K562 (cell line): ENCODE results near the gene KRTAP5-6. TPM values are rescaled to one million over a fixed set of nuclear protein-coding genes. Genes with fewer than 3 reads are reported as not detected.

ENCODE experiments used
- ATAC-seq: fragments of 200-7000 bp; cut with Tn5 transposase; 3 replicates; pipeline ENCODE4 v1.9.1; 2020; ENCODE audit warnings: moderate library complexity
- BruUV-seq: library from RNA; stranded (reverse); fragments of 400-500 nt; replicated peaks from 2 replicates; lab custom pipeline; 2021; lab: Mats Ljungman, UMichigan
- CTCF ChIA-PET: fragments of 300-600 bp; formaldehyde crosslinking; extraction: SDS; loops from one replicate; lab custom pipeline; 2021; ENCODE audit warnings: low intra/inter-chr PET ratio; lab: Yijun Ruan, JAX
- POLR2A ChIA-PET: fragments of 300-600, 350-650 bp; sonication (Branson Sonifier 250); formaldehyde crosslinking; extraction: SDS; loops from one replicate; lab custom pipeline; 2021; ENCODE audit warnings: antibody characterized with exemption, inconsistent platforms; lab: Yijun Ruan, JAX
- DNase-seq, 4 experiments: peaks; one replicate each; pipeline versions ENCODE4 v3.0.0 to v3.0.0-alpha.2; 2011 to 2018; ENCODE audit warnings: low spot score in 3 of 4, mixed read lengths in 3 of 4; ENCODE audit errors: extremely low read depth in 1 of 4
- FAIRE-seq: peaks from 2 replicates; lab custom pipeline; 2011; peaks lifted over from hg19 to GRCh38; lab: Jason Lieb, UNC
- H2AFZ ChIP-seq: 2 replicates; pipeline ENCODE4 v1.6.0; 2011; ENCODE audit warnings: low read depth, low read length, control low read depth, inconsistent platforms
- H3K27ac ChIP-seq: fragments of 200-600 bp; 3 replicates; pipeline ENCODE4 v1.8.0; 2011; ENCODE audit warnings: low read depth, mild to moderate bottlenecking, control low read depth, inconsistent platforms, low read length, moderate library complexity, mixed read lengths; ENCODE audit errors: extremely low read depth
- H3K27me3 ChIP-seq, 2 experiments: fragments of 300-600 bp in 1 of 2; 2 replicates in 1 of 2; 3 replicates in 1 of 2; pipeline versions ENCODE4 v1.6.0 to v1.8.0; 2011; ENCODE audit warnings: inconsistent platforms in 2 of 2, low read length in 2 of 2, mild to moderate bottlenecking in 1 of 2, mixed read lengths in 1 of 2, moderate library complexity in 1 of 2; ENCODE audit not compliant: control insufficient read depth in 2 of 2, insufficient read depth in 2 of 2
- H3K36me3 ChIP-seq: fragments of 300-600 bp; 3 replicates; pipeline ENCODE4 v1.8.0; 2011; ENCODE audit warnings: mild to moderate bottlenecking, low read length, inconsistent platforms; ENCODE audit not compliant: control insufficient read depth, insufficient read depth
- H3K4me1 ChIP-seq, 2 experiments: fragments of 200-600 bp in 1 of 2; replicated peaks in 1 of 2; 2 replicates in 1 of 2; 3 replicates in 1 of 2; pipeline versions ENCODE4 v1.5.1 to v1.8.0; 2011; ENCODE audit warnings: inconsistent platforms in 2 of 2, low read length in 2 of 2, mild to moderate bottlenecking in 1 of 2, mixed read lengths in 1 of 2, moderate library complexity in 1 of 2; ENCODE audit not compliant: control insufficient read depth in 2 of 2, insufficient read depth in 2 of 2
- H3K4me2 ChIP-seq: 2 replicates; pipeline ENCODE4 v1.6.1; 2011; ENCODE audit warnings: low read length, control low read depth, inconsistent platforms, mixed read lengths; ENCODE audit not compliant: insufficient read depth
- H3K4me3 ChIP-seq: fragments of 200-600 bp; sonication (generic), shearing (Covaris generic); 2 replicates; pipeline ENCODE4 v1.5.1; 2016; ENCODE audit warnings: control low read depth, inconsistent platforms
- H3K79me2 ChIP-seq: fragments of 200-600 bp; 3 replicates; pipeline ENCODE4 v1.8.0; 2011; ENCODE audit warnings: low read length, inconsistent platforms; ENCODE audit not compliant: control insufficient read depth, insufficient read depth
- H3K9ac ChIP-seq, 2 experiments: 2 replicates each; pipeline versions ENCODE4 v1.6.0 to v1.6.1; 2011; ENCODE audit warnings: low read depth in 2 of 2, low read length in 2 of 2, control low read depth in 1 of 2, inconsistent platforms in 1 of 2, mild to moderate bottlenecking in 1 of 2, mixed read lengths in 1 of 2; ENCODE audit not compliant: insufficient read depth in 1 of 2
- H3K9me1 ChIP-seq: one replicate; pipeline ENCODE4 v1.6.0; 2011; ENCODE audit warnings: inconsistent platforms, mild to moderate bottlenecking, low read length, moderate library complexity; ENCODE audit not compliant: control insufficient read depth, insufficient read depth
- H3K9me3 ChIP-seq: replicated peaks from 2 replicates; pipeline ENCODE4 v1.5.1; 2011; ENCODE audit warnings: low read depth, low read length, inconsistent platforms; ENCODE audit not compliant: control insufficient read depth, insufficient read depth
- H4K20me1 ChIP-seq: replicated peaks from 2 replicates; pipeline ENCODE4 v1.6.1; 2011; ENCODE audit warnings: low read length, inconsistent platforms, mixed read lengths; ENCODE audit not compliant: control insufficient read depth, insufficient read depth
- COPS2 ChIP-seq: fragments of 450-650 bp; conservative IDR thresholded peaks from 2 replicates; pipeline ENCODE4 v1.6.1; 2016; ENCODE audit warnings: mild to moderate bottlenecking, moderate library complexity
- GABPB1 ChIP-seq: sonication (generic); formaldehyde crosslinking; IDR thresholded peaks from 2 replicates; pipeline ENCODE4 v1.8.0; 2022; ENCODE audit warnings: mild to moderate bottlenecking, missing genetic modification reagents
- MTA1 ChIP-seq: fragments of 450-650 bp; IDR thresholded peaks from 2 replicates; pipeline ENCODE4 v1.6.1; 2017; ENCODE audit warnings: borderline replicate concordance
- RHOXF2B ChIP-seq: fragments of 250-450 bp; sonication (Bioruptor Pico); conservative IDR thresholded peaks from 2 replicates; pipeline ENCODE4 v1.5.1; 2021
- TGIF2 ChIP-seq: sonication (generic); formaldehyde crosslinking; IDR thresholded peaks from 2 replicates; pipeline ENCODE4 v1.8.1; 2022; ENCODE audit warnings: mild to moderate bottlenecking, missing genetic modification reagents, moderate library complexity
- WGBS: fragments of 100-300 bp; shearing (Covaris generic); methylation state at CpG from one replicate; pipeline ENCODE4 v1.1.6; 2016; ENCODE audit warnings: low coverage, mixed read lengths; ENCODE audit not compliant: insufficient coverage; ENCODE audit errors: missing lambda C conversion rate; 5-methylcytosine and 5-hydroxymethylcytosine counted together
- in situ Hi-C: fragments of 300-500 bp; cut with MboI; formaldehyde crosslinking; loops from 4 replicates; pipeline ENCODE4 v1.15.0; 2018; ENCODE audit warnings: inconsistent platforms, mixed read lengths
- intact Hi-C: fragments of 100-400 bp; cut with micrococcal nuclease; formaldehyde crosslinking; loops from 2 replicates; pipeline ENCODE4 v1.14.2; 2022
- polyA plus RNA-seq, 8 experiments: library from polyadenylated mRNA; depleted of rRNA in 4 of 8; stranded (reverse) in 5 of 8; unstranded in 3 of 8; fragments of >200 nt; fragmentation: Nextera tagmentation in 2 of 8; fragmentation: Illumina TruSeq in 1 of 8; extraction: Ambion mirVana in 2 of 8; extraction: Trizol in 1 of 8; gene quantifications; 2 replicates each; pipeline versions ENCODE4 v1.2.1 to v1.2.3, GENCODE V29; 2011 to 2014; ENCODE audit warnings: inconsistent platforms in 1 of 8, missing spikeins in 1 of 8
- total RNA-seq, 7 experiments: library from RNA; depleted of rRNA in 6 of 7; stranded (reverse); fragments of >200 nt in 6 of 7; fragmentation: Illumina TruSeq in 2 of 7; extraction: Trizol in 2 of 7; gene quantifications; 2 replicates each; pipeline versions ENCODE4 v1.2.1 to v1.2.3, GENCODE V29; 2011 to 2021; ENCODE audit warnings: low replicate concordance in 1 of 7

KRTAP5-6 gene
- total and polyA plus RNA-seq, 9 of the 15 experiments (the other 6 are each of a cell fraction or from before 2014, with no cell fraction given) = not detected

GRCh38 chr11:1708716-1709115 lies 11.7 kb downstream of the KRTAP5-6 start:
- no peak for DNase-seq
- H2AFZ ChIP-seq = no peak overlapping the region
- no peak overlapping the region for H3K4me2 ChIP-seq
- H3K9me3 ChIP-seq = no peaks in the 10 kb centered on the region
- no peaks in the 10 kb centered on the region for H3K79me2 ChIP-seq
- intact Hi-C loops (no loop called here), in situ Hi-C loops (no loop called here)
- 0% methylated on average over 10 of the region's 10 CpGs for WGBS
- H3K36me3 ChIP-seq = no peaks in the 10 kb centered on the region
- peaks cover 16 to 41% of the 10 kb centered on the region in 2 experiments; a peak in 4 of 5 replicates for H3K27me3 ChIP-seq
- TF ChIP-seq RHOXF2B (CRISPR knock-in tag) = no peak
- no peak for TF ChIP-seq COPS2
- no peak for TF ChIP-seq MTA1
- TF ChIP-seq GABPB1 (CRISPR knock-in tag) = no peak
- TF ChIP-seq TGIF2 (CRISPR knock-in tag) = no peak
- H4K20me1 ChIP-seq = no peaks in the 10 kb centered on the region
- H3K4me3 ChIP-seq = no peak overlapping the region
- no peak for FAIRE-seq
- no peaks in the 10 kb centered on the region for H3K4me1 ChIP-seq
- no peak for ATAC-seq
- H3K27ac ChIP-seq = no peak overlapping the region
- H3K9me1 ChIP-seq = no peaks in the 10 kb centered on the region
- POLR2A ChIA-PET = no interaction called here
- CTCF ChIA-PET = no interaction called here
- H3K9ac ChIP-seq = no peak overlapping the region
- no TSS peak for BruUV-seq
